ENCODE results near the gene OR1D5. TPM values are rescaled to one million over a fixed set of nuclear protein-coding genes. Genes with fewer than 3 reads are reported as not detected.

Gene OR1D5
- total RNA-seq, 1 donor from 2014 or later: not detected

Other genes starting within 250 kb of the OR1D5 start
- gene OR1D2, start 40.8 kb upstream of the OR1D5 start, total RNA-seq: not detected
- not detected for gene OR1G1, start 63.9 kb upstream of the OR1D5 start, total RNA-seq
- gene OR1A2, start 133.9 kb upstream of the OR1D5 start, total RNA-seq: not detected
- gene OR1A1, start 144.1 kb upstream of the OR1D5 start, total RNA-seq: not detected
- gene OR3A1, start 234.8 kb upstream of the OR1D5 start, total RNA-seq: not detected

Measured in left lobe of liver (tissue), 1 donor.